GM23338 (cell line): ENCODE results near the gene TEDC1. TPM values are rescaled to one million over a fixed set of nuclear protein-coding genes. Genes with fewer than 3 reads are reported as not detected.

ENCODE experiments used
- ATAC-seq: fragments of 200-7000 bp; cut with Tn5 transposase; 3 replicates; pipeline ENCODE4 v1.9.1; 2020
- DNase-seq: peaks from one replicate; pipeline ENCODE4 v3.0.0-alpha.2; 2015; ENCODE audit warnings: low spot score
- H2AFZ ChIP-seq: fragments of 200-600 bp; sonication (generic); 2 replicates; pipeline ENCODE4 v1.8.0; 2016; ENCODE audit warnings: antibody characterized with exemption, mild to moderate bottlenecking, moderate library complexity
- H3F3A ChIP-seq: fragments of 200-600 bp; sonication (generic); replicated peaks from 2 replicates; pipeline ENCODE4 v1.8.0; 2017; ENCODE audit warnings: antibody characterized with exemption, mixed run types, low read depth
- H3K27ac ChIP-seq: fragments of 200-600 bp; sonication (generic); 2 replicates; pipeline ENCODE4 v1.6.1; 2016; ENCODE audit warnings: low read depth
- H3K27me3 ChIP-seq: fragments of 200-600 bp; sonication (generic); 2 replicates; pipeline ENCODE4 v1.8.0; 2016; ENCODE audit warnings: mild to moderate bottlenecking, mixed run types, moderate library complexity; ENCODE audit not compliant: insufficient read depth
- H3K36me3 ChIP-seq: fragments of 200-600 bp; sonication (generic); 2 replicates; pipeline ENCODE4 v1.8.0; 2016; ENCODE audit warnings: mild to moderate bottlenecking; ENCODE audit not compliant: insufficient read depth
- H3K4me1 ChIP-seq: fragments of 200-600 bp; sonication (generic); 2 replicates; pipeline ENCODE4 v1.8.0; 2016; ENCODE audit warnings: mild to moderate bottlenecking, moderate library complexity; ENCODE audit not compliant: insufficient read depth
- H3K4me2 ChIP-seq: fragments of 200-600 bp; sonication (generic); 2 replicates; pipeline ENCODE4 v1.7.1; 2017; ENCODE audit warnings: mixed run types
- H3K4me3 ChIP-seq: fragments of 200-600 bp; sonication (generic); 2 replicates; pipeline ENCODE4 v1.6.1; 2016; ENCODE audit warnings: mixed run types
- H3K79me2 ChIP-seq: fragments of 200-600 bp; sonication (generic); replicated peaks from 2 replicates; pipeline ENCODE4 v1.8.0; 2017; ENCODE audit warnings: mild to moderate bottlenecking; ENCODE audit not compliant: insufficient read depth
- H3K9me2 ChIP-seq: fragments of 200-600 bp; sonication (generic); 2 replicates; pipeline ENCODE4 v1.8.0; 2017; ENCODE audit not compliant: insufficient read depth
- H4K20me1 ChIP-seq: fragments of 200-600 bp; sonication (generic); replicated peaks from 2 replicates; pipeline ENCODE4 v1.8.0; 2017; ENCODE audit warnings: mild to moderate bottlenecking; ENCODE audit not compliant: insufficient read depth
- H3K27ac Mint-ChIP-seq: 2 replicates; pipeline ENCODE4 v1.8.0; 2020; ENCODE audit warnings: inconsistent platforms, mild to moderate bottlenecking, moderate library complexity, mixed read lengths
- H3K27me3 Mint-ChIP-seq: 3 replicates; pipeline ENCODE4 v1.8.0; 2022; ENCODE audit warnings: low read depth, mild to moderate bottlenecking, moderate library complexity, mixed read lengths, inconsistent platforms; ENCODE audit not compliant: insufficient read depth, poor library complexity
- H3K36me3 Mint-ChIP-seq: 3 replicates; pipeline ENCODE4 v1.8.0; 2021; ENCODE audit warnings: low read depth, mild to moderate bottlenecking, inconsistent platforms, moderate library complexity, mixed read lengths
- H3K4me1 Mint-ChIP-seq: 3 replicates; pipeline ENCODE4 v1.8.0; 2020; ENCODE audit warnings: mild to moderate bottlenecking, inconsistent platforms, mixed read lengths
- H3K4me3 Mint-ChIP-seq: 3 replicates; pipeline ENCODE4 v1.8.0; 2021; ENCODE audit warnings: moderate library complexity, mild to moderate bottlenecking, inconsistent platforms, mixed read lengths
- H3K9me3 Mint-ChIP-seq: 3 replicates; pipeline ENCODE4 v1.8.0; 2020; ENCODE audit warnings: moderate library complexity, mild to moderate bottlenecking, inconsistent platforms, mixed read lengths
- CREB1 ChIP-seq: fragments of 250-450 bp; sonication (Bioruptor Pico); IDR thresholded peaks from 2 replicates; pipeline ENCODE4 v1.5.0; 2020; ENCODE audit warnings: low read depth, mild to moderate bottlenecking, moderate library complexity
- EZH2 ChIP-seq: fragments of 200-600 bp; sonication (generic); IDR thresholded peaks from one replicate; pipeline ENCODE4 v1.8.0; 2017; ENCODE audit warnings: antibody characterized with exemption, mild to moderate bottlenecking, low read depth; ENCODE audit not compliant: unreplicated experiment
- JUNB ChIP-seq: IDR thresholded peaks from one replicate; pipeline ENCODE4 v1.6.1; 2016; ENCODE audit warnings: antibody characterized with exemption; ENCODE audit not compliant: unreplicated experiment
- NANOG ChIP-seq: IDR thresholded peaks from 2 replicates; pipeline ENCODE4 v1.6.1; 2016; ENCODE audit warnings: antibody characterized with exemption, borderline replicate concordance
- POLR2AphosphoS5 ChIP-seq: IDR thresholded peaks from 2 replicates; pipeline ENCODE4 v1.6.1; 2016; ENCODE audit warnings: antibody characterized with exemption, low read depth
- polyA plus RNA-seq: library from polyadenylated mRNA; unstranded; fragments of >200 nt; fragmentation: Nextera tagmentation; extraction: Ambion mirVana; gene quantifications from 2 replicates; pipeline ENCODE4 v1.2.1, GENCODE V29; 2016
- total RNA-seq: library from RNA; depleted of rRNA; stranded (reverse); fragments of >200 nt; shearing (Covaris generic); gene quantifications from 2 replicates; pipeline ENCODE4 v1.2.3, GENCODE V29; 2014
- TF ChIP-seq, protein P1 (sequence below): IDR thresholded peaks from 2 replicates; pipeline ENCODE4 v1.6.1; 2016; ENCODE audit warnings: antibody characterized with exemption

Gene TEDC1
- total and polyA plus RNA-seq, 2 experiments from 2014 or later = 5.9 to 16.3 TPM

DNA sequence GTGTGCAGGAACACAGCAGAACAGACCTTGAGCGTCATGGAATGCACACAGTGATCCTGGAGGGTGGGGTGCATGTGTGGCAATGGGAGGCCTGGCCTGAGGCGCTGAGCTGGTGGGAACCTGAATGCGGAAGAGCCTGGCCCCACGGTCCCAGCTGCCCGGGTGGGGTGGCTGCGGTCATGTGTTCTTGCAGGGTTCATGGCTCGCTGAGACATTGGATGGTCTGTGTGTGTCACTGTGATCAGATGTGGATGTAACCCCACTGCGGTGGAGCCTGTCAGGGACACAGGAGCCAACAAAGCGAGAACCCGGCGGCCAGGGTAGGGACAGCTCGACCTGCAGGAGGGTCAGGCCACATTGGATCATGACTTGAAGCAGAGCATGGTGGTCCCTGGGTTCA is 48.2 kb upstream of the TEDC1 start (continued):
- TF ChIP-seq, protein P1, sequence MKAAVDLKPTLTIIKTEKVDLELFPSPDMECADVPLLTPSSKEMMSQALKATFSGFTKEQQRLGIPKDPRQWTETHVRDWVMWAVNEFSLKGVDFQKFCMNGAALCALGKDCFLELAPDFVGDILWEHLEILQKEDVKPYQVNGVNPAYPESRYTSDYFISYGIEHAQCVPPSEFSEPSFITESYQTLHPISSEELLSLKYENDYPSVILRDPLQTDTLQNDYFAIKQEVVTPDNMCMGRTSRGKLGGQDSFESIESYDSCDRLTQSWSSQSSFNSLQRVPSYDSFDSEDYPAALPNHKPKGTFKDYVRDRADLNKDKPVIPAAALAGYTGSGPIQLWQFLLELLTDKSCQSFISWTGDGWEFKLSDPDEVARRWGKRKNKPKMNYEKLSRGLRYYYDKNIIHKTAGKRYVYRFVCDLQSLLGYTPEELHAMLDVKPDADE = no peak
- TF ChIP-seq NANOG (no peak), EZH2 (no peak)

- Histone ChIP-seq H3K79me2 (peaks cover 11% of the 10 kb centered on the region; the same call in 1 of the 2 replicates), H4K20me1 (peaks cover 13% of the 10 kb centered on the region), H3K4me1 (no peaks in the 10 kb centered on the region), H3K4me2 (no peak overlapping the region), H3F3A (0 out of 2 replicates have a peak, but pooled peaks cover 3% of the 10 kb centered on the region), H2AFZ (no peak overlapping the region), H3K36me3 (no peaks in the 10 kb centered on the region; the same call in 1 of the 2 replicates), H3K27ac (0 out of 2 replicates have a peak overlapping the region, but pooled peaks have one; percentile 32), H3K9me2 (no peaks in the 10 kb centered on the region), H3K27me3 (no peaks in the 10 kb centered on the region), H3K4me3 (no peak overlapping the region)
- DNase-seq = no peak
- H3K4me1 Mint-ChIP-seq = peaks cover 3% of the 10 kb centered on the region; the same call in 1 of the 3 replicates
- H3K36me3 Mint-ChIP-seq = peaks cover 18% of the 10 kb centered on the region
- H3K27ac Mint-ChIP-seq = no peak overlapping the region
- TF ChIP-seq, protein P1 = no peak
- TF ChIP-seq POLR2AphosphoS5 = no peak
- TF ChIP-seq CREB1 (CRISPR knock-in tag) = no peak
- ATAC-seq = no peak
- H3K27me3 Mint-ChIP-seq = peaks cover 11% of the 10 kb centered on the region
- H3K4me3 Mint-ChIP-seq = no peak overlapping the region
- no peaks in the 10 kb centered on the region for H3K9me3 Mint-ChIP-seq
Measured at GRCh38 chr14:105444859-105445258, 46.2 kb upstream of the TEDC1 start.

DNA sequence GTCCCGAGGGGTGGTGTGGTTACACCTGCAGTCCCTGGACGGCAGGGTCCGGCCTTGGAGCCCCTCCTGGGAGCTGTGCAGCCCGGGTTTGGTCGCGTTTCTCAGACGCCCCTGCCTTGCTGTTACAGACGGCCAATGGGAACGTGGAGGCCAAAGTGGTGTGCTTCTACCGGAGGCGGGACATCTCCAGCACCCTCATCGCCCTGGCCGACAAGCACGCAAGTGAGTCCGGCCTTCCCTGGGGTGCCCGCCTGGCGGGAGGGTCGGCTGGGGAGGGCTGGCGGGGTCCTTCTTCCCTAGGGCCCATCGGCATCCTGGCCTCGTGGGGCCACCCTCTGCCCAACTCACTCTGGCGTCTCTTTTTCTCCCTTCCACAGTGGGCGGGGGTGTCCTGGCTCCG is 45.8 kb upstream of the TEDC1 start:
- Mint-ChIP-seq H3K4me3 (no peak overlapping the region), H3K27me3 (peaks cover 11% of the 10 kb centered on the region), H3K9me3 (no peaks in the 10 kb centered on the region), H3K36me3 (peaks cover 22% of the 10 kb centered on the region), H3K4me1 (peaks cover 3% of the 10 kb centered on the region; the same call in 1 of the 3 replicates), H3K27ac (no peak overlapping the region)
- no peak overlapping the region for H3K4me2 ChIP-seq
- peaks cover 11% of the 10 kb centered on the region; the same call in 1 of the 2 replicates for H3K79me2 ChIP-seq
- H2AFZ ChIP-seq = no peak overlapping the region
- no peaks in the 10 kb centered on the region for H3K4me1 ChIP-seq
- H3K27ac ChIP-seq = 0 out of 2 replicates have a peak overlapping the region, but pooled peaks have one; percentile 32
- DNase-seq = no peak
- no peaks in the 10 kb centered on the region for H3K9me2 ChIP-seq
- no peaks in the 10 kb centered on the region for H3K27me3 ChIP-seq
- H3K36me3 ChIP-seq = peaks cover 4% of the 10 kb centered on the region
- 0 out of 2 replicates have a peak, but pooled peaks cover 3% of the 10 kb centered on the region for H3F3A ChIP-seq
- H3K4me3 ChIP-seq = no peak overlapping the region
- ATAC-seq = no peak
- H4K20me1 ChIP-seq = peaks cover 13% of the 10 kb centered on the region
- TF ChIP-seq POLR2AphosphoS5 = 0 out of 2 replicates have a peak, but pooled peaks have one; percentile 4
- TF ChIP-seq JUNB = no peak
